Neutrophil (primary cell): ENCODE data around the gene XXYLT1.

Source experiments
- H3K27ac ChIP-seq: fragments of 200-600 bp; sonication (generic); 2 replicates; pipeline ENCODE4 v1.5.1; 2016; ENCODE audit warnings: mild to moderate bottlenecking, moderate library complexity
- H3K27me3 ChIP-seq: fragments of 200-600 bp; sonication (generic); 2 replicates; pipeline ENCODE4 v1.6.0; 2016; ENCODE audit warnings: mild to moderate bottlenecking
- H3K36me3 ChIP-seq: fragments of 200-600 bp; sonication (generic); 2 replicates; pipeline ENCODE4 v1.5.1; 2017
- H3K4me1 ChIP-seq, 2 experiments: fragments of 200-600 bp in 1 of 2; sonication (generic) in 1 of 2; 1 replicate in 1 of 2; 2 replicates in 1 of 2; pipeline versions ENCODE4 v1.5.1 to v1.6.1; 2013 to 2016; ENCODE audit warnings: low read depth in 1 of 2, low read length in 1 of 2, mild to moderate bottlenecking in 1 of 2, moderate library complexity in 1 of 2; ENCODE audit not compliant: control insufficient read depth in 1 of 2, insufficient read depth in 1 of 2
- H3K4me3 ChIP-seq, 2 experiments: fragments of 200-600 bp in 1 of 2; sonication (generic) in 1 of 2; 1 replicate in 1 of 2; 2 replicates in 1 of 2; pipeline ENCODE4 v1.5.1; 2013 to 2016; ENCODE audit warnings: low read depth in 1 of 2, low read length in 1 of 2, mild to moderate bottlenecking in 1 of 2, moderate library complexity in 1 of 2
- H3K9me3 ChIP-seq: fragments of 200-600 bp; sonication (generic); 2 replicates; pipeline ENCODE4 v1.5.1; 2016
- TF ChIP-seq, protein P1 (sequence below): fragments of 200-600 bp; sonication (generic); IDR thresholded peaks from 2 replicates; pipeline ENCODE4 v1.5.1; 2016; ENCODE audit warnings: antibody characterized with exemption

The XXYLT1 gene

GRCh38 chr3:195212033-195212748 lies 58.8 kb downstream of the XXYLT1 start:
- no peak overlapping the region for H3K27ac ChIP-seq
- H3K27me3 ChIP-seq = no peaks in the 10 kb centered on the region
- H3K9me3 ChIP-seq = no peaks in the 10 kb centered on the region
- H3K4me3 ChIP-seq = no peak overlapping the region
- TF ChIP-seq, protein P1, sequence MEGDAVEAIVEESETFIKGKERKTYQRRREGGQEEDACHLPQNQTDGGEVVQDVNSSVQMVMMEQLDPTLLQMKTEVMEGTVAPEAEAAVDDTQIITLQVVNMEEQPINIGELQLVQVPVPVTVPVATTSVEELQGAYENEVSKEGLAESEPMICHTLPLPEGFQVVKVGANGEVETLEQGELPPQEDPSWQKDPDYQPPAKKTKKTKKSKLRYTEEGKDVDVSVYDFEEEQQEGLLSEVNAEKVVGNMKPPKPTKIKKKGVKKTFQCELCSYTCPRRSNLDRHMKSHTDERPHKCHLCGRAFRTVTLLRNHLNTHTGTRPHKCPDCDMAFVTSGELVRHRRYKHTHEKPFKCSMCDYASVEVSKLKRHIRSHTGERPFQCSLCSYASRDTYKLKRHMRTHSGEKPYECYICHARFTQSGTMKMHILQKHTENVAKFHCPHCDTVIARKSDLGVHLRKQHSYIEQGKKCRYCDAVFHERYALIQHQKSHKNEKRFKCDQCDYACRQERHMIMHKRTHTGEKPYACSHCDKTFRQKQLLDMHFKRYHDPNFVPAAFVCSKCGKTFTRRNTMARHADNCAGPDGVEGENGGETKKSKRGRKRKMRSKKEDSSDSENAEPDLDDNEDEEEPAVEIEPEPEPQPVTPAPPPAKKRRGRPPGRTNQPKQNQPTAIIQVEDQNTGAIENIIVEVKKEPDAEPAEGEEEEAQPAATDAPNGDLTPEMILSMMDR = no peak
- H3K36me3 ChIP-seq = no peaks in the 10 kb centered on the region
- no peaks in the 10 kb centered on the region for H3K4me1 ChIP-seq

DNA sequence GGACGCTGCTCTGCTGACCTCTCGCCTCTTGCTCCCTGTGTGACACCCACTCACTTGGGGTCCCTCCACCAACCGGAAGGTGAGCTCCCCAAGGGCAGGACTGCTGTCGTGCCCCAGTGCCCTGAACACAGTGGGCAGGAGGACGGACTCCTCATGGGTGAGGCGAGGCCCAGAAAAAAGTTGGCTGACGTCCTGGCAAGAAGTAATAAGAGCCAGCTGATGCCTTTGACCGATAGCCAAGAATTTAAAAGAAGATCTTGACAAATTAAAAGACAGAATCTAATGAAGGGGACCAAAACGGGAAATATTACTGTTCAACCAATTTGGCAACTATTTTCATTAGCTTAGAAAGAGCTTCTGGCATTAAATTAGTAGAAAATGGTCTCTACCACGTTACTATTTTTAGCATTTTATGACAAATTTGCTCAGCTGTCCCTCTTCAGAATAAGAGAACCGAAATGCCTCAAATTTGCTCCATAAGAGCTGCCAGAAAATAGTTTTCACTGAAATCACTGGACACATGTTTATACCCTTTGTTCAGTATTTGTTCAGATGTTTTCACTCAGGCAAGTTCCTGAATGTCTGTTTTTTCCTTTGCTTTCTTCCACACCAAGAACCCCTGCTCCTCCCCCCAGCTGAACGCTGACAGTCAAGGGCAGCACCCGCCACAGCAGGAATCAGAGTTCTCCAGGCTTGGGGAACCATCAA lies 60.5 kb downstream of the XXYLT1 start:
- H3K36me3 ChIP-seq = no peaks in the 10 kb centered on the region
- TF ChIP-seq, protein P1 = no peak
- no peaks in the 10 kb centered on the region for H3K27me3 ChIP-seq
- peaks cover under 1% of the 10 kb centered on the region in 2 experiments for H3K4me1 ChIP-seq
- no peak overlapping the region for H3K4me3 ChIP-seq
- H3K9me3 ChIP-seq = no peaks in the 10 kb centered on the region
- no peak overlapping the region for H3K27ac ChIP-seq

GRCh38 chr3:195209847-195210265 lies 61.1 kb downstream of the XXYLT1 start:
- Histone ChIP-seq H3K4me1 (peaks cover 5 to 6% of the 10 kb centered on the region in 2 experiments), H3K4me3 (no peak overlapping the region)
- TF ChIP-seq, protein P1 = no peak

DNA sequence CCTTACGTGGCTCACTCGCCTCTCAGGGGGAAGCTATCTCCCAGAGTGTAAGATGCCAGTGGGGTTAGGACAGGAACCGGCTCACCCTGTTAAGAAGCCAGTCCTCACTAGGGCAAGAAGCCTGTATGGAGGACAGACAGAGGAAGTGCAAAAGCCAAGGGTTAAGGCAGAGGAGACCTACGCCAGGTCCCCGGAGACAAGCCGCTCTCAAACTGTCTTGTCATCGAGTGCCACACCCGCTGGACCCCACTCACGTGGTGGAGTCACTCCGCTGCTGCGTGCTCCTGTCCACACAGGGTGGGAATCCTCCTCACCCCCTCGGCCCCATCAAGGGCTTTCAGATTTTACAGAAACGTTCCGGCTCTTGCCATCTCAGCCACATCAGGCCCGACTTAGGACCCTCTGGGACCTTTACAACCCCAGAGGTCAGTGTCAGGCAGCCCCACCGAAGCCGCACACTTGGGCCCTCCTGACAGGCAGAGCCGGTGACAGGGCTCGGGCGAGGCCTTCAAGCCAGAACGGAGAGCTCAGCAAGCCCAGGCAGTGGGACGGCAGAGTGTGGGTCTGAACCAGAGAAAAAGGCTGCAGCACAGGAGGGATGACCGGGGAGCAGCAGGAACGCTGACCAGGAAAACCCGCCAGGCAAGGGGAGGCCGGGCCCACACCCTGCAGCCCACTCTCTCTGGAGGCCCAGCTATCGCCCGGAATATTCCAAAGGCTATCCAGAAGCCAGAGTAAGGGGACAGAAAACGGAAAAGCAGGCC lies 61.7 kb downstream of the XXYLT1 start:
- Histone ChIP-seq H3K4me3 (no peak overlapping the region), H3K27ac (no peak overlapping the region), H3K36me3 (no peaks in the 10 kb centered on the region), H3K4me1 (peaks cover 10 to 11% of the 10 kb centered on the region in 2 experiments), H3K9me3 (no peaks in the 10 kb centered on the region), H3K27me3 (no peaks in the 10 kb centered on the region)
- TF ChIP-seq, protein P1 = no peak

More at GRCh38 chr3:195209847-195210265, 61.1 kb downstream of the XXYLT1 start:
- Histone ChIP-seq H3K27ac (no peak overlapping the region), H3K27me3 (no peaks in the 10 kb centered on the region), H3K9me3 (no peaks in the 10 kb centered on the region), H3K36me3 (no peaks in the 10 kb centered on the region)

DNA sequence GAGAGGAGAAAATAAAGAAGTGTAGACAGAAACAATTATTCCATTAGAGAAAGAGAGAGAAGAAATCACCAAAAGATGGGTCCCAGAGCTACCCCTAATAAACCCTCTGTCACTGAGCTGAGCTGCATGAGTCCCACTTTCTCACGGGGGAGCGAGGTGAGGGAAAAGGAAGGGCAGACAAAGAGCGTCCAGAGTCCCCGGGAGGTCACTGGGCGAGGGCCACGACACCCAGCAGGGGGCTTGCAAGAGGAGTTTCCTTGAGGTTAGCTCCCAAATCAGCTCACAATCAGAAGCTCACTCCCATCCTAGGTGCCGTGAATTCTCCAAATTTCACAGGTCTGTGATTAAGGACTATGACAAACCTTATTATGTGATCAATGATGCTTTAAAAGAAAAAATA lies 62.3 kb downstream of the XXYLT1 start:
- TF ChIP-seq, protein P1 = no peak
- Histone ChIP-seq H3K4me1 (peaks cover 10 to 12% of the 10 kb centered on the region in 2 experiments), H3K36me3 (no peaks in the 10 kb centered on the region), H3K27ac (no peak overlapping the region), H3K27me3 (no peaks in the 10 kb centered on the region), H3K4me3 (no peak overlapping the region), H3K9me3 (no peaks in the 10 kb centered on the region)
